Vagina (tissue), 2 donors: ENCODE data around the gene KRT9. TPM values are rescaled to one million over a fixed set of nuclear protein-coding genes. Genes with fewer than 3 reads are reported as not detected.

Source experiments
- DNase-seq, 2 donors: peaks; one replicate each; pipeline ENCODE4 v3.0.0-alpha.2; 2017; ENCODE audit errors: extremely low spot score in 2 of 2
- H3K27ac ChIP-seq: fragments of 200-600 bp; sonication (generic); one replicate; pipeline ENCODE4 v1.5.1; 2019
- H3K27me3 ChIP-seq: fragments of 200-600 bp; sonication (generic); one replicate; pipeline ENCODE4 v1.5.1; 2019
- H3K36me3 ChIP-seq, 2 donors: fragments of 200-600 bp; sonication (generic); one replicate each; pipeline ENCODE4 v1.5.1; 2017 to 2019
- H3K4me1 ChIP-seq: fragments of 200-600 bp; sonication (generic); one replicate; pipeline ENCODE4 v1.5.1; 2019
- H3K4me3 ChIP-seq, 2 donors: fragments of 200-600 bp; sonication (generic); 1 replicate in 1 of 2; 2 replicates in 1 of 2; pipeline ENCODE4 v1.5.1; 2016 to 2019
- H3K9me3 ChIP-seq: fragments of 200-600 bp; sonication (generic); one replicate; pipeline ENCODE4 v1.5.1; 2019
- CTCF ChIP-seq, 3 experiments: fragments of 450-650 bp in 2 of 3; fragments of 200-600 bp in 1 of 3; sonication (generic) in 1 of 3; IDR thresholded peaks; one replicate each; pipeline ENCODE4 v1.5.1; 2017 to 2019; ENCODE audit warnings: antibody characterized with exemption in 3 of 3, mild to moderate bottlenecking in 2 of 3, moderate library complexity in 2 of 3
- POLR2A ChIP-seq, 2 donors: fragments of 450-650 bp; IDR thresholded peaks; one replicate each; pipeline ENCODE4 v1.6.1; 2017; ENCODE audit warnings: antibody characterized with exemption in 2 of 2, mild to moderate bottlenecking in 2 of 2, moderate library complexity in 2 of 2
- POLR2AphosphoS5 ChIP-seq, 2 donors: sonication (generic); formaldehyde crosslinking; IDR thresholded peaks; one replicate each; pipeline ENCODE4 v1.9.0; 2017; ENCODE audit warnings: antibody characterized with exemption in 2 of 2, mild to moderate bottlenecking in 2 of 2, low read depth in 1 of 2; ENCODE audit not compliant: insufficient read depth in 1 of 2
- intact Hi-C: fragments of 100-400 bp; cut with DNase I; formaldehyde crosslinking; loops from one replicate; pipeline ENCODE4 v1.15.1; 2023
- total RNA-seq: library from RNA; depleted of rRNA; stranded (reverse); fragments of >200 nt; gene quantifications from one replicate; pipeline ENCODE4 v1.2.3, GENCODE V29; 2016

Gene KRT9
- total RNA-seq, 1 donor from 2014 or later = not detected

- Histone ChIP-seq H3K9me3 (no peaks in the 10 kb centered on the region), H3K36me3 (no peaks in the 10 kb centered on the region), H3K4me1 (peaks cover 23% of the 10 kb centered on the region), H3K4me3 (no peak overlapping the region), H3K27me3 (no peaks in the 10 kb centered on the region), H3K27ac (no peak overlapping the region)
- no peak for DNase-seq
- TF ChIP-seq POLR2A (IDR thresholded peaks at IDR 0.05) = no peak
- no peak for TF ChIP-seq POLR2AphosphoS5 (IDR thresholded peaks at IDR 0.05; ENCODE audit: insufficient read depth in 1 of 2, low read depth in 1 of 2)
- TF ChIP-seq CTCF (IDR thresholded peaks at IDR 0.05) = no peak
- intact Hi-C loops = no loop called here
These were observed 33.9 kb downstream of the KRT9 start for GRCh38 chr17:41537990-41538389.

- no peak overlapping the region for H3K27ac ChIP-seq
- H3K4me3 ChIP-seq = no peak overlapping the region
- DNase-seq = no peak
- intact Hi-C loops = no loop called here
- TF ChIP-seq CTCF (IDR thresholded peaks at IDR 0.05) (no peak), POLR2A (IDR thresholded peaks at IDR 0.05) (no peak), POLR2AphosphoS5 (IDR thresholded peaks at IDR 0.05; ENCODE audit: insufficient read depth in 1 of 2, low read depth in 1 of 2) (no peak)
- peaks cover 23% of the 10 kb centered on the region for H3K4me1 ChIP-seq
- no peaks in the 10 kb centered on the region for H3K36me3 ChIP-seq
- H3K27me3 ChIP-seq = no peaks in the 10 kb centered on the region
- H3K9me3 ChIP-seq = no peaks in the 10 kb centered on the region
These were observed 34.3 kb downstream of the KRT9 start for GRCh38 chr17:41537614-41537954.

GRCh38 chr17:41536741-41537613, 34.9 kb downstream of the KRT9 start:
- no peaks in the 10 kb centered on the region for H3K9me3 ChIP-seq
- no peak for DNase-seq
- intact Hi-C loops = no loop called here
- H3K4me3 ChIP-seq = no peak overlapping the region
- TF ChIP-seq POLR2A (IDR thresholded peaks at IDR 0.05) (no peak), CTCF (IDR thresholded peaks at IDR 0.05) (no peak), POLR2AphosphoS5 (IDR thresholded peaks at IDR 0.05; ENCODE audit: insufficient read depth in 1 of 2, low read depth in 1 of 2) (no peak)
- H3K36me3 ChIP-seq = no peaks in the 10 kb centered on the region
- peaks cover 23% of the 10 kb centered on the region for H3K4me1 ChIP-seq
- no peak overlapping the region for H3K27ac ChIP-seq
- H3K27me3 ChIP-seq = no peaks in the 10 kb centered on the region

GRCh38 chr17:41535764-41536481, 35.9 kb downstream of the KRT9 start:
- TF ChIP-seq CTCF (IDR thresholded peaks at IDR 0.05) (no peak), POLR2A (IDR thresholded peaks at IDR 0.05) (no peak), POLR2AphosphoS5 (IDR thresholded peaks at IDR 0.05; ENCODE audit: insufficient read depth in 1 of 2, low read depth in 1 of 2) (no peak)
- peaks cover 23% of the 10 kb centered on the region for H3K4me1 ChIP-seq
- H3K4me3 ChIP-seq = no peak overlapping the region
- no peak for DNase-seq
- H3K27ac ChIP-seq = no peak overlapping the region
- H3K27me3 ChIP-seq = no peaks in the 10 kb centered on the region
- intact Hi-C loops = no loop called here
- H3K9me3 ChIP-seq = no peaks in the 10 kb centered on the region
- no peaks in the 10 kb centered on the region for H3K36me3 ChIP-seq
